NCI-H524 treated with DMSO at 0.1 percent for 48 hours (cell line): ENCODE data around the gene TNNT2.
A peak's percentile ranks its signal among the peaks of the same experiment; 100 is the strongest.

Experiments used
- DNase-seq: peaks from one replicate; lab custom pipeline; 2025; lab: John Stamatoyannopoulos, UW

TNNT2 gene

GRCh38 chr1:201334325-201335173 is 42.9 kb downstream of the TNNT2 start:
- no peak for DNase-seq

- no peak for DNase-seq
These were observed 44.7 kb downstream of the TNNT2 start for GRCh38 chr1:201332616-201333335.

GRCh38 chr1:201332021-201332420 is 45.5 kb downstream of the TNNT2 start:
- no peak for DNase-seq

GRCh38 chr1:201331166-201331565 is 46.3 kb downstream of the TNNT2 start:
- no peak for DNase-seq

GRCh38 chr1:201330541-201330940 is 46.9 kb downstream of the TNNT2 start:
- no peak for DNase-seq

- DNase-seq, result no peak
These were observed 47.7 kb downstream of the TNNT2 start for GRCh38 chr1:201329801-201330200.

- DNase-seq, result no peak
These were observed 48.2 kb downstream of the TNNT2 start for GRCh38 chr1:201329286-201329685.

- no peak for DNase-seq
These were observed 48.9 kb downstream of the TNNT2 start for GRCh38 chr1:201328576-201328975.

GRCh38 chr1:201327687-201328240 is 49.7 kb downstream of the TNNT2 start:
- DNase-seq, result no peak

- no peak for DNase-seq
These were observed 50.8 kb downstream of the TNNT2 start for GRCh38 chr1:201326710-201327109.

- no peak for DNase-seq
These were observed 51.8 kb downstream of the TNNT2 start for GRCh38 chr1:201325678-201326060.

GRCh38 chr1:201324821-201325677 is 52.4 kb downstream of the TNNT2 start:
- DNase-seq, result no peak

GRCh38 chr1:201324306-201324705 is 53.2 kb downstream of the TNNT2 start:
- DNase-seq, result no peak

GRCh38 chr1:201322653-201323510 is 54.6 kb downstream of the TNNT2 start:
- DNase-seq, result no peak

GRCh38 chr1:201321826-201322390 is 55.6 kb downstream of the TNNT2 start:
- DNase-seq, result no peak

GRCh38 chr1:201320168-201320788 is 57.2 kb downstream of the TNNT2 start:
- peak; percentile 86 for DNase-seq

GRCh38 chr1:201319631-201320030 is 57.8 kb downstream of the TNNT2 start:
- no peak for DNase-seq

GRCh38 chr1:201318504-201319340 is 58.8 kb downstream of the TNNT2 start:
- DNase-seq, result no peak

GRCh38 chr1:201317551-201317950 is 59.9 kb downstream of the TNNT2 start:
- DNase-seq, result no peak
